ENCODE results near the gene CRAMP1.

GRCh38 chr16:1673424-1674151 is 61.4 kb downstream of the CRAMP1 start:
- no peak for TF ChIP-seq POLR2A (IDR thresholded peaks at IDR 0.05; ENCODE audit: low read depth)
- no peak for TF ChIP-seq CTCF (IDR thresholded peaks at IDR 0.05)
